Activated CD4-positive, alpha-beta T cell treated with anti-CD3 and anti-CD28 coated beads, Interleukin-2, amount 50 U/mL, for 16 hours (primary cell): Measurements from ENCODE around the gene SLC16A10.
"Not testable (repeated sequence)": the region's sequence is repeated elsewhere in the genome, so short reads cannot be mapped to it uniquely, and the experiment has no call there.

Experiments
- DNase-seq: peaks from one replicate; pipeline ENCODE4 v3.0.0-alpha.2; 2020

SLC16A10 gene

GRCh38 chr6:111087106-111087835, at the start of gene SLC16A10:
SLC16A10 (plus strand) TSS chr6:111087503; CDS start chr6:111087753, 250 bp downstream.
- peak; percentile 73 for DNase-seq

DNA sequence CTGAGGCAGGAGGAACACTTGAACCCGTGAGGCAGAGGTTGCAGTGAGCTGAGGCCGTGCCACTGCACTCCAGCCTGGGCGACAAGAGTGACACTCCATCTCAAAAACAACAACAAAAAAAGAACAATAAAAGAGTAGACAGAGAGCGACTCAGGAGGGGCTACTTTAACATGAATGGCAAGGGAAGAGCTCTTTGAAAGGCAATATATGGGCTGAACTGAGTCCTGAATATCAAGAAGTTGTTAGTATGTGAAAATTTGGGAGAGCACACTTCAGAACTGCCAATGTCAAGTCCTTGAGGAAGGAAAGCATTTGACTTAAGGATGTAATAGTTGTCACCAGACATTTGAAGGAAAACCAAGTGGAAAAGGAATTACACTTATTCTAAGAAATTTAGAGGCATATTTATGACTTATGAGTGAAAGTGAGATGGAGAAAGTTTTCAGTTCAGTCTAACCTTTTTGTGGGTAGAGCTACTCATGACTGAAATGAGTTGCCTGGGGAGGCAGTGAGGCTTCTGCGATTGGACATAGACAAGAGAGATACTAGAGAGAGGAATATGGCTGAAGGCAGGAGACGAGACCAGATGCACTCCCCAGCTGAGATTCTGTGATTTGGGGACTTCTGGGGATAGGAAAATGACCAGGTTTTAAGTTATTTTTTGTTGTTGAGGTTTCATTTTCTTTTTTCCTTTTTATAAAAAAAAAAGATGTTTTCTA, 48.6 kb upstream of the SLC16A10 start:
- peak; percentile 64 for DNase-seq

DNA sequence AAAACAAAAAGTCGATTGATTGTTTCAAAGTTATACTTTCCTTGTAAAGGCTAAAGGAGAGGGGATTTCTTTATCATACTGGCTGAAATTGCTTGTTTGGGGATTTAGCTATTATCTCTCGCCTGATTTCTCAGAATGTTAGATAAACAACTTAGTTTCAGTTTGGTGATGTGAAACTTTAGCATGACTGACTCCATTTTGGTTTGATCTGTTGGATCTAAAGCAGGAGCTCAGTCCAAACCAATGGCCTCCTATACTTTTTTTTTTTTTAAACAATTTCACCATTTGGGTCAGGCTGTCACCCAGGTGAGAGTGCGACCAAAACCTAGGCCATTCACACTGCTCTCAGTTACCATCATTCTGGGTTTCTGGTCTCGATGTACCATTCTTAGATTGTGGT, 45.4 kb upstream of the SLC16A10 start:
- no peak for DNase-seq

DNA sequence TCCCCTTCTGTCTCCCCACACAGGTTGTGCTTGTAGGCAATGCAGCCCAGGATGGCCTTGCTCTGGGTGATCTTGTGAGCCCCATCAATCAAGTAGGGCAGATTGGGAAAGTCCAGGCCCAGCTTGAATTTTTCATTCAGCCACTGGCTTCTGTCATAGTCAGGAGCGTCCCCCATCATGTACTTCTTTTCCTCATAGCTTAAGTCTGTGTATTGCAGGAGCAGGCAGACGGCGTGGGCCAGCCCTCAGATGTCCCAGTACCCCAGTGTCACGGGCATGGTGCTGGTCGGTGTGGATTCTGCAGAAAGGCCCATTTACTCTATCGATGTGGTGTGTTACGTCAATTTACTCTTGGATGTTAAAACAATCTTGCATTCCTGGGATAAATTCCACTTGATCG, 40.1 kb upstream of the SLC16A10 start:
- no peak for DNase-seq

DNA sequence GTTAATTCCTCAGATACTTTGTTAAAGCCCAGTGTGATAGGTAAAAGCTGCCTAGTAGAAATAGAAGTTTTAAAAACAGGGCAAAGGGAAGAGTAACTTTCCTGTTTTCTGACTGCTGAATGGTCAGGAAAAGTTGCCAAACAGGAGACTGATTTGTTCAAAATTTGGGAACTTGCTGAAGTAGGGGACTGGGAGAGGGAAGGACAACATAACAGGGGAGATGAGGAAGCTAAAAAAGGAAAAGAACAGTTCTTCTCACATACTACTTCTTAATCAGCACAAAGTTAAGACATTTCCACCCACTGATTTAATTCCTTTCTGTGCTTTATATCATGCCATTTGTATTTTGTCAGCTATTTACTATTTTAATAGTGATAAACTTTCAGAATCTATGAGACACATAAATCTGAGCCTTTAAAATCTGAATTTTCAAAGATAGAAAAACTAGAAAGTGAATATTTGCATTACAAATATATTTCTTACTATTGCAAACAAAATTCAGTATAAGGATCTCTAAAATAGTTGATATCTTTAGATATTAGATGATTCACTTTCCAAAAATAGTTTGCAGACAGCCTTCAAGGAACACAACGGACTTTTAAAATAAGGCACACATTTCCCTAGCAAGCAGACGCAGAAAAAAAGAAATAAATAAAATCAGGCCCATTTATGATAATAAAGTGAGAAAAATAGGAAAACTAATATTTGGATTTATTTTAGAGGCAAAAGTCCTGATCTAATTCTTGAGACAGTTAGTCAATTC, 36.9 kb upstream of the SLC16A10 start:
- no peak for DNase-seq

DNA sequence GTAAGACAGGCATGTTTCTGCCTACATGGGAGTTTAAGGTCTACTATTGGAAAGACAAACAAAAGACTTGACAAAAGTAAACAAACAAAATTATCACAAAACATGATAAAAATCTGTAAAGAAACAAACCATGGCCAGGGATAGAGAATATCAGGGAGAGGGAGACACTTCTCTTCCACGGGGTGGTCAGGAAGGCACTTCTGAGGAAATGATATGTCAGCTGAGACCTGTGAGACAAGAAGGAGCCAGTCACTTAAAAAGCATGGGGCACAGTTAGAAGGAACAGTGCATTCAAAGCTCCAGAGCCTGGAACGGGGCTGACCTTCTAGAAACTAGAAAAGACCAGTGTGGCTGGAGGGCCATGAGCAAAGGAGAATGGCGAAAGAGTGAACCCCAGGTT, 35.1 kb upstream of the SLC16A10 start:
- no peak for DNase-seq

DNA sequence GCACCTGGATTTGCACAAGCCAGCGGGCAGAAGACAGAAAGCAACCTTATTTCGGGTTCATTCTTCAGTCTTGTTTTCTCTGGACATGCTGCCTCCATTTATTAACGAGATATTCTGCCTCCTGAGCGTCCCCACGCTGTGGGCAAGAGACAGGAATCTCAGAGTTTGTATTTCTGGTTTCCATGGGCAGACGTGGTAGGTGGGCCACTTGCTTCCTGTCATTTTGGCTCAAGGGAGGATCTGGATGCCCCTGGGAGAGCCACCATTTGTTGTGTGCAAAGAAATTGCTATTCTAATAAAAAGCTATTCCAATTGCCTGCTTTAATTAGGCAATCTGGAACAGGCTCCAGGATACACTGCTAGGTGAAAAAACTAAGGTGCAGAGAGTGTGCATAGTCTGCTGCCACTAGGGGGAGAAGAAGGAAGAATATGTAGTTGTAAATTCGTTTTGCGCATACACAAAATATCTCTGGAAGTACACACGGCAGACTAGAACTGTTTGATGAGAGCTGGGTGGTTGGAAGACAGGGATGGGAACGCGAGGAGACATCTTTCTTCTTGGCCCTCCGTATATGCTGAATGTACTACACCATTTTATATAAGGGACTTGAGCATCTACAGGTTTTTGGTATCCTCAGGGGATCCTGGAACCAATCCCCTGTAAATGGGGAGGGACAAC, 30.1 kb upstream of the SLC16A10 start:
- DNase-seq = peak; percentile 37

GRCh38 chr6:111061508-111061907, 25.8 kb upstream of the SLC16A10 start:
- no peak for DNase-seq

GRCh38 chr6:111061985-111062384, 25.3 kb upstream of the SLC16A10 start:
- DNase-seq = not testable (repeated sequence)

- not testable (repeated sequence) for DNase-seq
Observed at GRCh38 chr6:111062860-111063259, 24.4 kb upstream of the SLC16A10 start.

- no peak for DNase-seq
Observed at GRCh38 chr6:111068109-111068865, 19.0 kb upstream of the SLC16A10 start.

GRCh38 chr6:111068866-111069234, 18.5 kb upstream of the SLC16A10 start:
- no peak for DNase-seq

DNA sequence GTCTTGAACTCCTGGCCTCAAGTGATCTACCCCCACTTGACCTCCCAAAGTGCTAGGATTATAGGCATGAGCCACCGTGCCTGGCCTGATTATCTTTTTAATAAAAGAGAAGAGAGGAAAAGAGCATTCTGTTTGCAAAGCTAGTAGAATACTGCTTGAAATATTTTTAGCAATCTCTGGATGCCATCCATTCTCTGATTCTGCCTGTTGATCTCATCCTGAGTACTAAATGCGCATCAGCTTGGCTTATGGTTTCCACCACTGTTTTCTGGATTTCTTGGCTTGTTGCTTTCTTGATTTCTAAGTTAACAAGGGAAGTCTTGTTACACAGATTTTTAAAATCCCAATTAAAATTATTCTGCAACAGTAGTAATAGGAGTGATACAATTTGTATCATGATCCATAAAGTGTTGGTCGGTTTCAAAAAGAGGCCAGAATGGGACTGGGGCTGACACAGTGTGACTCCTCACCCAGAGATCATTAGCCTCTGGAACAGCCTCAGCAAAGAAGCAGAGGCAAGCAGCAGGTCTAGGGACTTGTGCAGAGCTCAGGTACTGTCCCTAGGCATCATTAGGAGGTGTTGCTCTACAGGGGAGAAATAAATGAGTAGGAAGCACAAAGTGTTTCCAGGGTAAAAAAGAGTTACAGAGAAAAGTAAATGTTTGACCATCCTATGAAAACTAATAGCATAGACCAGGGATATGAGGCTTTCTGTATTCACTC, 17.8 kb upstream of the SLC16A10 start:
- no peak for DNase-seq

- no peak for DNase-seq
Observed at GRCh38 chr6:111070105-111071005, 16.9 kb upstream of the SLC16A10 start.

DNA sequence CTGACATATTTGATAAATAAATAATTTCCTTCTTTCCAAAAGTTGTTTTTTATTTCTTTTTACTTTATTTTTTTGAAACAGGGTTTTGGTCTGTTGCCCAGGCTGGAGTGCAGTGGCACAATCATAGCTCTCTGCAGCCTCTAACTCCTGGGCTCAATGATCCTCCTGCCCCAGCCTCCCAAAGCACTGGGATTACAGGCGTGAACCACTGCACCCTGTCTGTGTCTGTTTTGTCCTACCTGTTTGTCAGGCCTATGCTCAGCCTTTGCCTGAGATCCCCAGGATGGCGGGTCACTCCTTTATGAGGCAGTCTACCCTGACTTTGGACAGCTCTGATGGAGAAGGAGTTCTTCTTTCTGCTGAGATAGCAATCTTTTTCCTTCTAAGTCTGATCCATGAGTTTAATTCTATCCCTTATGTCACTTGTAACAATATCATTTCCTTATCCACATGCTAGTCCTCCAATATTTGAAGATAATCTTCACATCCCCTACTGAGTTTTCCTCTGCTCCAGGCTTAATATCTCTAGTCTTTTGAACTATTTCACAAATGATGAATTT, 14.4 kb upstream of the SLC16A10 start:
- DNase-seq = no peak

- no peak for DNase-seq
Observed at GRCh38 chr6:111074311-111074710, 13.0 kb upstream of the SLC16A10 start.

DNA sequence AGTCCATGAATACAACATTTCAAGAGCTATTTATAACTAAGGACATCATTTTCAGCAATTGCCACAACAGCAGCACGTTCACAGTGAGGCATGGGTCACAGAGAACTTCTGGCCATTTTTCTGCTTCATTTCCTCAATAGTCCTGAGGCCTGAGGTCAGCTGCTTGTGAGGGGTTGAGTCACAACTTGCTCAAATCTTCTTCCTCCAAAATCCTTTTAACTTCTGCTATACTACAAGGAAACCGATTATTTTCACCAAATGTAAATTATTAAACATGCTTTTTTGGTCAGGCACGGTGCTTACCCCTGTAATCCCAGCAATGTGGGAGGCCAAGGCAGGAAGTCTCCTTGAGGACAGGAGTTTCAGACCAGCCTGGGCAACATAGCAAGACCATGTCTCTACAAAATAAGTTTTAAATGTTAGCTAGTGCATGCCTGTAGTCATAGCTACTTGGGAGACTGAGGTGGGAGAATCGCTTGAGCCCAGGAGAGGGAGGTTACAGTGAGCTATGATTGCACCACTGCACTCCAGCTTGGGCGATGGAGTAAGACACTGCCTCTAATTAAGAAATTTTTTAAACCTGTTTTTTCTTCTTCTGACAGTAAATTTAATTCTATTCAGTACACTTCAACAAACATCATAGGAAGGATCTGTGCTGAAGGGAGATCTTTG, 11.1 kb upstream of the SLC16A10 start:
- no peak for DNase-seq

DNA sequence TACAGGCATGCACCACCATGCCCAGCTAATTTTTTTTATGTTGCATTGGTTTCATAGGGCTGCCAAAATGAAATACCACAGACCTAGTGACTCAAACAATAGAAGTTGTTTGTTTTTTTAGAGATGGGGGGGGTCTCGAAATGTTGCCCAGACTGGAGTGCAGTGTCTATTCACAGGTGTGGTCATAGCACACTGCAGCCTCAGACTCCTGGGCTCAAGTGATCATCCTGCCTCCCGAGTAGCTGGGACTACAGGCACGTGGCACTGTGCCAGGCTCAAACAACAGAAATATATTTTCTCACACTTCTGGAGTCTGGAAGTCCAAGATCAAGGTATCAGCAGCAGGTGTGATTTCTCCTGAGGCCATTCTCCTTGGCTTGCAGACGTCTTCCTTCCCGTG, 6.6 kb upstream of the SLC16A10 start:
- no peak for DNase-seq

DNA sequence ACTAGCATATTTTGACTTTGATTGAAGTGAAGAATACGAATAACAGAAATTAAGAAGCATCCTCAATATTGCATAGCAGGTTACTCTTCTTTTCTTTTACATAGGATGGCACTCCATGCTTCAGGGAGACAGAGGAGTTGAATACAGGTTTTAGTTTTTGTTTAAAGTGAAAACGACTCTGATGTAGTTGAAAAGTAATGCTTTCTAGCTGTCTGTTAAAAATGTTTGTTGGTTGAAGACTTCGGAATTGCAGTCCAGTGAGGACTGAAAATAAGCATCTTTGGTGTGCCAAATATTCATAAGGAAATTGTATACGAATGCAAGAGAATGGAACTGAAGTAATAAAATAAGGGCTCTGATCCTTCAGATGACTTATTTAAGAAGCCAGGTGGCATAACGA, 618 bp upstream of the SLC16A10 start:
- no peak for DNase-seq
